HG03196 (cell line): ENCODE results near the gene USP46.

ENCODE experiments used
- ATAC-seq: cut with Tn5 transposase; IDR thresholded peaks from one replicate; pipeline ENCODE4 v1.9.1; 2021; ENCODE audit not compliant: unreplicated experiment

USP46 gene

GRCh38 chr4:52659001-52659721, at the start of gene USP46:
Gene USP46, minus strand, starts transcription at chr4:52659301. Its CDS starts 151 bp downstream, at chr4:52659150.
- ATAC-seq, result peak; percentile 77

GRCh38 chr4:52704661-52705060, 45.6 kb upstream of the USP46 start:
- no peak for ATAC-seq

GRCh38 chr4:52704133-52704532, 45.0 kb upstream of the USP46 start:
- no peak for ATAC-seq

GRCh38 chr4:52701207-52701606, 42.1 kb upstream of the USP46 start:
- peak; percentile 87 for ATAC-seq

GRCh38 chr4:52694936-52695335, 35.8 kb upstream of the USP46 start:
- ATAC-seq, result no peak

- no peak for ATAC-seq
Observed at GRCh38 chr4:52693492-52693891, 34.4 kb upstream of the USP46 start.

GRCh38 chr4:52689096-52689495, 30.0 kb upstream of the USP46 start:
- no peak for ATAC-seq

GRCh38 chr4:52687696-52688095, 28.6 kb upstream of the USP46 start:
- no peak for ATAC-seq

- ATAC-seq, result no peak
Observed at GRCh38 chr4:52685316-52685715, 26.2 kb upstream of the USP46 start.

GRCh38 chr4:52684896-52685295, 25.8 kb upstream of the USP46 start:
- no peak for ATAC-seq

- no peak for ATAC-seq
Observed at GRCh38 chr4:52680381-52680780, 21.3 kb upstream of the USP46 start.

GRCh38 chr4:52676536-52676935, 17.4 kb upstream of the USP46 start:
- no peak for ATAC-seq

- no peak for ATAC-seq
Observed at GRCh38 chr4:52675111-52675510, 16.0 kb upstream of the USP46 start.

GRCh38 chr4:52670739-52671138, 11.6 kb upstream of the USP46 start:
- ATAC-seq, result no peak

- ATAC-seq, result no peak
Observed at GRCh38 chr4:52670121-52670520, 11.0 kb upstream of the USP46 start.

GRCh38 chr4:52665592-52665991, 6.5 kb upstream of the USP46 start:
- no peak for ATAC-seq

GRCh38 chr4:52664479-52664878, 5.4 kb upstream of the USP46 start:
- no peak for ATAC-seq

GRCh38 chr4:52661966-52662690, 3.0 kb upstream of the USP46 start:
- ATAC-seq, result no peak

- no peak for ATAC-seq
Observed at GRCh38 chr4:52660643-52661042, 1.5 kb upstream of the USP46 start.

GRCh38 chr4:52659722-52660261, 691 bp upstream of the USP46 start:
- ATAC-seq, result peak; percentile 18

- ATAC-seq, result no peak
Observed at GRCh38 chr4:52658641-52659000, 480 bp downstream of the USP46 start.
